GM20000 (cell line): ENCODE measurements around the gene TAAR5.
"Not testable (repeated sequence)": the region's sequence is repeated elsewhere in the genome, so short reads cannot be mapped to it uniquely, and the experiment has no call there.

ENCODE experiments used
- DNase-seq: peaks from one replicate; pipeline ENCODE4 v3.0.0; 2012; ENCODE audit warnings: low spot score
- CTCF ChIP-seq: IDR thresholded peaks from 2 replicates; pipeline ENCODE4 v1.5.1; 2012; ENCODE audit warnings: mild to moderate bottlenecking, control low read depth; ENCODE audit errors: extremely low read depth, missing control alignments

Gene TAAR5

GRCh38 chr6:132589454-132589853 is at the start of gene TAAR5:
TSS of gene TAAR5 (minus strand) at chr6:132589741. CDS start at chr6:132589686, 55 bp downstream.
- TF ChIP-seq CTCF = no peak
- no peak for DNase-seq

DNA sequence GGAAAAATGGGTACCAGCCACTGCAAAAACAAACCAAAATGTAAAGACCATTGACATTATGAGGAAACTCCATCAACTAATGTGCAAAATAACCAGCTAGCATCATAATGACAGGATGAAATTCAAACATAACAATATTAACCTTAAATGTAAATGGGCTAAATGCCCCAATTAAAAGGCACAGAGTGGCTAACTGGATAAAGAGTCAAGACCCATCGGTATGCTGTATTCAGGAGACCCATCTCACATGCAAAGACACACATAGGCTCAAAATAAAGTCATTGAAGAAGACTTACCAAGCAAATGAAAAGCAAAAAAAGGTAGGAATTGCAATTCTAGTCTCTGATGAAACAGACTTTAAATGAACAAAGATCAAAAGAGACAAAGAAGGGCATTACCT is 47.6 kb upstream of the TAAR5 start:
- not testable (repeated sequence) for DNase-seq

DNA sequence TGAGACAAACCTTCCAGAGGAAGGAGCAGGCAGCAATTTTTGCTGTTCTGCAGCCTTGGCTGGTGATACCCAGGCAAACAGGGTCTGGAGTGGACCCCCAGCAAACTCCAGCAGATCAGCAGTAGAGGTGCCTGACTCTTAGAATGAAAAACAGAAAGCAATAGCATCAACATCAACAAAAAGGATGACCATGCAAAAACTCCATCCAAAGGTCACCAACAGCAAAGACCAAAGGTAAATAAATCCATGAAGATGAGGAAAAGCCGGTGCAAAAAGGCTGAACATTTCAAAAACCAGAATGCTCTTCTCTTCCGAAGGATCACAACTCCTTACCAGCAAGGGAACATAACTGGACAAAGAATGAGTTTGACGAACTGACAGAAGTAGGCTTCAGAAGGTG is 46.4 kb upstream of the TAAR5 start:
- not testable (repeated sequence) for DNase-seq

DNA sequence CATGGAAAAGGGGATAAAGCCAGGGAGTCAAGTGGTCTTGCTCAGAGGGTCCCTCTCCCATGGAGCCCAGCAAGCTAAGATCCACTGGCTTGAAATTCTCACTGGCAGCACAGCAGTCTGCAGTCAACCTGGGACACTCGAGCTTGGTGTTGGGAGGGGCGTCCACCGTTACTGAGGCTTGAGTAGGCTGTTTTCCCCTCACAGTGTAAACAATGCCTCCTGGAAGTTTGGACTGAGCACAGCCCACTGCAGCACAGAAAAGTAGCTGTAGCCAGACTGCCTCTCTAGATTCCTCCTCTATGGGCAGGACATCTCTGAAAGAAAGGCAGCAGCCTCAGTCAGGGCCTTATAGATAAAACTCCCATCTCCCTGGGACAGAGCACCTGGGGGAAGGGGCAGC is 45.7 kb upstream of the TAAR5 start:
- not testable (repeated sequence) for DNase-seq

GRCh38 chr6:132634796-132635195 is 45.3 kb upstream of the TAAR5 start:
- DNase-seq = no peak
- no peak for TF ChIP-seq CTCF

GRCh38 chr6:132633362-132633761 is 43.8 kb upstream of the TAAR5 start:
- no peak for TF ChIP-seq CTCF

GRCh38 chr6:132624175-132624574 is 34.6 kb upstream of the TAAR5 start, which contains the start of gene TAAR2:
TSS of gene TAAR2 (minus strand) at chr6:132624275. CDS start at chr6:132624275, 0 bp downstream.
- TF ChIP-seq CTCF = no peak
- DNase-seq = no peak

More at GRCh38 chr6:132633362-132633761, 43.8 kb upstream of the TAAR5 start:
- DNase-seq = no peak

DNA sequence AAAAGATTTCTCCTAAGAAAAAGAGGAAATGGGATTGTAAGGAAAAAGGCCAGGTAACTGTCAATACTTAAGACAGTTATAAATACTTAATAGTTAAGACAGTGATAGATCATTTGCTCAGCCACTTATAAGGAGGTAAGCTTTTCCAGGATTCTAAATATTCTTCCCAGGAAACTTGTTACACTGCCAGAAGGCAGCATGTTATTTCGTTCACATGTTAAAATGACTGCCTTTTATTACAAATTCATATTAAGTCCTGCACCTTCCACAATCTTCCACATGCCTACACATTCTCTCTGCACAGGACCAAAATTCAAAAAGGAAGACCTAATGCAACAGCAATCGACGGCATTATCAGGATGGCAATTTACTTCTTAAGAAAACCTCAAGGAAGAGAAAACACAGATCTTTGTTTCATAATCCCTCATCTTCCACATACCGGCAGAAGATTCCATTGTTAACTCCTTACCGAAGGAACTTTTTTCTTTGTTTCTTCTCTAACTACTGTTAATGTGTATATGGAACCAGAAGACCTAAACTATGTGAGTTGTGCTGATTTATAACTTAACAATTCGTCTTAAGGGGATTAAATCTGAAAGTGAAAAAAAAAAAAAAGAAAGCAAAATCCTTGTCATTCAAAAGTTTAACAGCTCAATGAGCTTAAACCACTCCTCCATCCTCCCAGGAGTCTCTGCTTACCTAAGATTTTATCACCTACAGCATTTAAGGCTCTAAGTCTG is 33.7 kb upstream of the TAAR5 start:
- no peak for DNase-seq
- TF ChIP-seq CTCF = no peak

DNA sequence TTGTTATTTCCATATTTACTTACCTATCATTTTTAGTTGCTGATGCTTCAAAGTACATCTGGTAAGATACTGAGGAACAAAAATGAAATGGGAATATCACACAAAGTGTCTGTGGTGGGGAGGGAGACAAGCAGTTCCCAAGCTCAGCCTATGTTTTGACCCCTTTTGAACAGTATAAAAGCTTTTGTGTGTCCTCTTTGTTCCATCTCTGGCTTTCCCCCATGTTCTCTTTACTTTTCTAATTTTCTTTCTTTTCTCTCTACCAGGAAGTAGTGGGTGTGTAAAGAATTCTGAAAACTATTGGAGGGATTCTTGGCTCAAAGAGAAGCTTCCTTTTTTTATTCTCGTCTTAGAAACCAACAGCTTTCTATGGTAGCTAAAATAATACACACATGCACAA is 27.1 kb upstream of the TAAR5 start:
- no peak for TF ChIP-seq CTCF
- no peak for DNase-seq
